BLaER1 treated with 17β-estradiol and CSF1 and Interleukin-3, amounts not matched to agents 10 nM and 100 nM (cell line): Measurements from ENCODE around the gene ABCA1.
"Not testable (repeated sequence)": the region's sequence is repeated elsewhere in the genome, so short reads cannot be mapped to it uniquely, and the experiment has no call there.

ENCODE experiments used
- H3K27ac ChIP-seq, 11 experiments: shearing (Covaris generic); formaldehyde crosslinking; 2 replicates each; pipeline ENCODE4 v1.8.1; 2022
- H3K27me3 ChIP-seq, 11 experiments: shearing (Covaris generic); formaldehyde crosslinking; 2 replicates each; pipeline ENCODE4 v1.8.1; 2022
- H3K36me3 ChIP-seq, 11 experiments: shearing (Covaris generic); formaldehyde crosslinking; 2 replicates each; pipeline ENCODE4 v1.8.1; 2022
- H3K4me1 ChIP-seq, 10 experiments: shearing (Covaris generic); formaldehyde crosslinking; 2 replicates each; pipeline ENCODE4 v1.8.1; 2022
- H3K4me2 ChIP-seq, 11 experiments: shearing (Covaris generic); formaldehyde crosslinking; 2 replicates each; pipeline ENCODE4 v1.8.1; 2022
- H3K4me3 ChIP-seq, 10 experiments: shearing (Covaris generic); formaldehyde crosslinking; 2 replicates each; pipeline ENCODE4 v1.8.1; 2022
- H3K9ac ChIP-seq, 11 experiments: shearing (Covaris generic); formaldehyde crosslinking; 2 replicates each; pipeline ENCODE4 v1.8.1; 2022
- H3K9me3 ChIP-seq, 11 experiments: shearing (Covaris generic); formaldehyde crosslinking; replicated peaks in 1 of 11; 2 replicates each; pipeline ENCODE4 v1.8.1; 2022
- H4K20me1 ChIP-seq, 11 experiments: shearing (Covaris generic); formaldehyde crosslinking; 2 replicates each; pipeline ENCODE4 v1.8.1; 2022
- Cebpa-rat ChIP-seq, 11 experiments: shearing (Covaris generic); IDR thresholded peaks; 2 replicates each; pipeline ENCODE4 v1.8.1; 2022

The ABCA1 gene

DNA sequence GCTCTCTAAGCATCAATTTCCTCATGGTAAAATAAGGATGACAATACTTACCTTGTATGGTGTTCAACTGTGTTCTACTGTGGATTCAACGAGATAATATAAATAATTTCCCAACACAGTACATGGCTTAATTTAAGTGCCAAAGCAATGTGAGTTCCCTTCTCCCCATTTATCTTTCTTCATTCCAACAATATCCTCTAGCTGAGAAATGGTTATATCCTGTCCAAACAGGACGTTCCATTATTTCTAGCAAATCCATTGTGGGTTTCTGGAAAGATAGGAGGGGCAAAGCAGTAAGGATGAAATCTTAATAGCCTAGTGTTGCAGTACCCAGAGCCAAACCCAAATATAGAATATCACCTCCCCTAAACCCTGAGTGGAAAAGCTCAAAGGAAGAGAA, 22.0 kb downstream of the ABCA1 start:
- H3K9me3 ChIP-seq: no peaks in the 10 kb centered on the region
- TF ChIP-seq Cebpa-rat (IDR thresholded peaks at IDR 0.05): no peak
- peaks cover 55 to 100% (median 80%) of the 10 kb centered on the region in 10 experiments for H3K4me1 ChIP-seq
- H4K20me1 ChIP-seq: peaks cover 98 to 100% (median 100%) of the 10 kb centered on the region in 11 experiments
- peaks cover 66 to 100% (median 87%) of the 10 kb centered on the region in 11 experiments for H3K36me3 ChIP-seq
- H3K27ac ChIP-seq: no peak overlapping the region
- peak overlapping the region in 2 of 11 experiments; percentile 3 to 38; a peak in 2 of 22 replicates for H3K9ac ChIP-seq
- H3K4me2 ChIP-seq: peak overlapping the region in 9 of 11 experiments; percentile 1 to 100 (median 18); a peak in 9 of 22 replicates
- no peaks in the 10 kb centered on the region for H3K27me3 ChIP-seq
- H3K4me3 ChIP-seq: no peak overlapping the region

- 0 out of 22 replicates have a peak overlapping the region, but pooled peaks of 1 of the 11 experiments have one; percentile 38 for H3K9ac ChIP-seq
- H3K4me1 ChIP-seq: peaks cover 55 to 100% (median 80%) of the 10 kb centered on the region in 10 experiments
- peak overlapping the region in 6 of 11 experiments; percentile 1 to 100 (median 59); a peak in 7 of 22 replicates for H3K4me2 ChIP-seq
- H3K9me3 ChIP-seq: no peaks in the 10 kb centered on the region
- 0 out of 22 replicates have a peak overlapping the region, but pooled peaks of 1 of the 11 experiments have one; percentile 5 for H3K27ac ChIP-seq
- H3K4me3 ChIP-seq: no peak overlapping the region
- no peaks in the 10 kb centered on the region for H3K27me3 ChIP-seq
- peaks cover 98 to 100% (median 100%) of the 10 kb centered on the region in 11 experiments for H4K20me1 ChIP-seq
- H3K36me3 ChIP-seq: peaks cover 72 to 100% (median 88%) of the 10 kb centered on the region in 11 experiments
- no peak for TF ChIP-seq Cebpa-rat (IDR thresholded peaks at IDR 0.05)
Observed at GRCh38 chr9:104905153-104905901, 22.6 kb downstream of the ABCA1 start.

GRCh38 chr9:104903609-104904008, 24.3 kb downstream of the ABCA1 start:
- peak overlapping the region in 2 of 11 experiments; percentile 0 to 21; a peak in 1 of 22 replicates for H3K9ac ChIP-seq
- no peaks in the 10 kb centered on the region for H3K9me3 ChIP-seq
- H3K27me3 ChIP-seq: no peaks in the 10 kb centered on the region
- H3K27ac ChIP-seq: no peak overlapping the region
- peak overlapping the region in 3 of 11 experiments; percentile 1 to 100 (median 90); a peak in 4 of 22 replicates for H3K4me2 ChIP-seq
- H4K20me1 ChIP-seq: peaks cover 98 to 100% (median 100%) of the 10 kb centered on the region in 11 experiments
- no peak overlapping the region for H3K4me3 ChIP-seq
- peaks cover 83 to 100% (median 99%) of the 10 kb centered on the region in 11 experiments for H3K36me3 ChIP-seq
- H3K4me1 ChIP-seq: peaks cover 46 to 100% (median 72%) of the 10 kb centered on the region in 10 experiments
- no peak for TF ChIP-seq Cebpa-rat (IDR thresholded peaks at IDR 0.05)

DNA sequence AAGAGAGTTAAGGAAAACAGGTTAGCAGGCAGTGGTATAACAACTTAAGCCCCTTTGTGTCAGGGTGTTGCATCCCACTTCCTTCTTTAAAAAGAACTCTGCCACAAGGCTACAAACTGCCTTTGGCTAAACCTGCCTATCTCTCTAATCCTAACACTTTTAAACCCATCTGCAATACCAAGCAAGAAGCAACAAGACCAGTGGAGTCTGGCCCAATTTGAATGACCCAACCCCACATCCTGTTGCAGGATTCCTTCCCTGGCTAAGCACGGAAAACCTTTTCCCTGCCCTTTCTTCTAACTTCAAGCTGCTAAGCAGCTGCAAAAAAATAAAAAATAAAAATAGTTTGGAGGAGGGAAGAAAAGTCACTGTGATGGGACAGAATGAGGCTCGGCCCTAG, 27.1 kb downstream of the ABCA1 start:
- Histone ChIP-seq H3K4me2 (peak overlapping the region in 5 of 11 experiments; percentile 13 to 90 (median 37); a peak in 9 of 22 replicates), H3K36me3 (peaks cover 94 to 100% (median 97%) of the 10 kb centered on the region in 11 experiments), H3K9me3 (no peaks in the 10 kb centered on the region), H4K20me1 (peaks cover 93 to 100% (median 100%) of the 10 kb centered on the region in 11 experiments), H3K4me3 (no peak overlapping the region), H3K4me1 (peaks cover 33 to 100% (median 55%) of the 10 kb centered on the region in 10 experiments), H3K9ac (peak overlapping the region in 2 of 11 experiments; percentile 40 to 44; a peak in 3 of 22 replicates), H3K27ac (peak overlapping the region in 2 of 11 experiments; percentile 1 to 4; a peak in 2 of 22 replicates), H3K27me3 (no peaks in the 10 kb centered on the region)
- no peak for TF ChIP-seq Cebpa-rat (IDR thresholded peaks at IDR 0.05)

DNA sequence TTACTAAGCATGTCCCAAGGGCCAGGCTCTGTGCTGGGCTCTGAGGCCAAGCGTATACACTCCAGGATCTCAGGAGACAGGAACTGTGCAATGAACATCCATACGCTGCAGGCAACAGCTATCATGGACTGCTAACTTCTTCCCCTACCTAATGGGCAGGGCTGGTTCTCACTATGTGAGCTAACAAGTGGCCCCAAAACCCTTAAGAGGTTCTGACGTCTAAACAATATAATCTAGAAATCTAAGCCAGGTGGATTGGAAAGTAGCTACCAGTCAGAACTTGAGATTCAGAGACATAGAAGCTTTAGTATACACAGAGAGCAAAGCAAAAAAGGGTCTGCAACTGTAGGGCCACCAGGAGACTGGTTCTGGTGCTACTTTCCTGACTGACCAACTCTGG, 27.6 kb downstream of the ABCA1 start:
- H3K27ac ChIP-seq: peak overlapping the region in 4 of 11 experiments; percentile 0 to 31 (median 17); a peak in 1 of 22 replicates
- H3K4me2 ChIP-seq: peak overlapping the region in 3 of 11 experiments; percentile 33 to 90 (median 65); a peak in 5 of 22 replicates
- H3K36me3 ChIP-seq: peaks cover 94 to 100% (median 98%) of the 10 kb centered on the region in 11 experiments
- H3K4me1 ChIP-seq: peaks cover 27 to 100% (median 52%) of the 10 kb centered on the region in 10 experiments; a peak in 19 of 20 replicates
- H3K27me3 ChIP-seq: no peaks in the 10 kb centered on the region
- peak overlapping the region in 2 of 11 experiments; percentile 40 to 44; a peak in 2 of 22 replicates for H3K9ac ChIP-seq
- no peaks in the 10 kb centered on the region for H3K9me3 ChIP-seq
- TF ChIP-seq Cebpa-rat (IDR thresholded peaks at IDR 0.05): no peak
- no peak overlapping the region for H3K4me3 ChIP-seq
- peaks cover 93 to 100% (median 100%) of the 10 kb centered on the region in 11 experiments for H4K20me1 ChIP-seq

DNA sequence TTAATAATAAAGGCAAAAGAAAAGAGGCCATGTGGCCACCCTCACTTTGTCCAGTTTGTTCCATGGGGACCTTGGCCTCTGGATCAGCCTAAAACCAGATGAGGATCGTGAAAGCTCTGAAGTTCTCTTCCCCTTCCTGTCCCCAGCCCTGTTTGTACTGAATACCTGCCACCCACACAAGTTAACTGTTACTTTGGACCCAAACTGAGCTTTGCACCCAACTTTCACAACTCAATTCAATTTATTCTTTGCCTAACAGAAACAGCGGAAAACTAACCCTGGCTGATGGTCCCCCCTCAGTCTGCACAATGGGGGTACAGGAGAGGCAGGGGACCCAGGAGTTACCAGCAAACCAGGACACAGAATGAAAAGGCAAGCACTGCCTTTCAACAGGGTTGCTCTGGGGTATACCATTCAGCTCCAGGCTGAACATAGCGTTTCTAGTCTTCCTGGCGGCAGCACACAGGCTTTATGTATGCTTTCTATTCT, 28.2 kb downstream of the ABCA1 start:
- Histone ChIP-seq H3K36me3 (peaks cover 93 to 100% (median 98%) of the 10 kb centered on the region in 11 experiments), H4K20me1 (peaks cover 93 to 100% (median 100%) of the 10 kb centered on the region in 11 experiments), H3K9me3 (no peaks in the 10 kb centered on the region), H3K4me1 (peaks cover 22 to 100% (median 46%) of the 10 kb centered on the region in 10 experiments; a peak in 19 of 20 replicates), H3K4me3 (no peak overlapping the region), H3K4me2 (peak overlapping the region in 3 of 11 experiments; percentile 33 to 90 (median 65); a peak in 6 of 22 replicates), H3K9ac (peak overlapping the region in 1 of 11 experiments; percentile 44; a peak in 1 of 22 replicates), H3K27me3 (no peaks in the 10 kb centered on the region), H3K27ac (peak overlapping the region in 3 of 11 experiments; percentile 4 to 31 (median 13); a peak in 1 of 22 replicates)
- TF ChIP-seq Cebpa-rat (IDR thresholded peaks at IDR 0.05): no peak

DNA sequence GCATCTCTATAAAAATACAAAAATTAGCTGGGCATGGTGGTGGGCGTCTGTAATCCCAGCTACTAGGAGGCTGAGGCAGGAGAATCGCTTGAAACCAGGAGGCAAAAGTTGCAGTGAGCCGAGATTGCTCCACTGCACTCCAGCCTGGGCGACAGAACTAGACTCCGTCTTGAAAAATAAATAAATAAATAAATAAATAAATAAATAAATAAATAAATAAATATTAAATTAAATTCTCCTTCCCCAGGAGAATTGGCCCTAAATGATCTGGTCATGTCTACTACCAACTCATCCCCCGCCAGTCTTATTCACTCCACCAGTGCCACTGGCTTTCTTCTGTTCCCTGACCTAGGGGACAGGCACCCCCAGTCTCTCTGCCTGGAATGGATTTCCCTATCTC, 29.6 kb downstream of the ABCA1 start:
- H3K27ac ChIP-seq, H3K9me3 ChIP-seq, H3K4me3 ChIP-seq, H3K27me3 ChIP-seq, H3K9ac ChIP-seq: not testable (repeated sequence)
- Histone ChIP-seq H3K36me3 (peaks cover 93 to 100% (median 100%) of the 10 kb centered on the region in 11 experiments), H4K20me1 (peaks cover 91 to 100% (median 100%) of the 10 kb centered on the region in 11 experiments), H3K4me1 (peaks cover 20 to 100% (median 41%) of the 10 kb centered on the region in 10 experiments; a peak in 19 of 20 replicates), H3K4me2 (peak overlapping the region in 2 of 11 experiments; percentile 65 to 90; a peak in 2 of 22 replicates)

DNA sequence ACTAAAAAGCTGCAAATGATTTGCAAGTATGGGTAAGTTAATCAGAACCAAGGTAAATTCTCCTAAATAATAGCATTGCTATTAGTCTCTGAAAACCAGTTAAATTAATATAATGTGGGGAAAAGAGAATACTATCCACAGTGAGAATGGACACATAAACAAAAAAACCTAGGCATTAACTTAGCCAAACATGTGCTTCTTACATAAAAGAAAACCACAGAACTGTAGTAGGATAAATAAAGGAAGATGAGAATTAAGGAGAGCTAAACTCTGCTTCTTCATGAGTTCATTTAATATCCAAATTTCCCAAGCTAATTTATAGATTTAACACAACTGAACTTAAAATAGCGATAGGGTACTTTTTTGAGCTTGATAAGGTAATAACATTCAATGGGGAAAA, 31.8 kb downstream of the ABCA1 start:
- peak overlapping the region in 1 of 11 experiments; percentile 12; a peak in 1 of 22 replicates for H3K9ac ChIP-seq
- no peaks in the 10 kb centered on the region for H3K9me3 ChIP-seq
- H3K36me3 ChIP-seq: peaks cover 85 to 100% (median 99%) of the 10 kb centered on the region in 11 experiments
- no peak overlapping the region for H3K27ac ChIP-seq
- H4K20me1 ChIP-seq: peaks cover 91 to 100% (median 100%) of the 10 kb centered on the region in 11 experiments
- H3K4me1 ChIP-seq: peaks cover 15 to 99% (median 37%) of the 10 kb centered on the region in 10 experiments; a peak in 19 of 20 replicates
- TF ChIP-seq Cebpa-rat (IDR thresholded peaks at IDR 0.05): no peak
- H3K4me3 ChIP-seq: no peak overlapping the region
- H3K4me2 ChIP-seq: peak overlapping the region in 2 of 11 experiments; percentile 51 to 59; a peak in 3 of 22 replicates
- H3K27me3 ChIP-seq: no peaks in the 10 kb centered on the region
